GM23338 (cell line): ENCODE data around the gene SLC39A8. TPM values are rescaled to one million over a fixed set of nuclear protein-coding genes. Genes with fewer than 3 reads are reported as not detected.
A peak's percentile ranks its signal among the peaks of the same experiment; 100 is the strongest.

Source experiments
- ATAC-seq: fragments of 200-7000 bp; cut with Tn5 transposase; 3 replicates; pipeline ENCODE4 v1.9.1; 2020
- DNase-seq: peaks from one replicate; pipeline ENCODE4 v3.0.0-alpha.2; 2015; ENCODE audit warnings: low spot score
- H2AFZ ChIP-seq: fragments of 200-600 bp; sonication (generic); 2 replicates; pipeline ENCODE4 v1.8.0; 2016; ENCODE audit warnings: antibody characterized with exemption, mild to moderate bottlenecking, moderate library complexity
- H3F3A ChIP-seq: fragments of 200-600 bp; sonication (generic); replicated peaks from 2 replicates; pipeline ENCODE4 v1.8.0; 2017; ENCODE audit warnings: antibody characterized with exemption, mixed run types, low read depth
- H3K27ac ChIP-seq: fragments of 200-600 bp; sonication (generic); 2 replicates; pipeline ENCODE4 v1.6.1; 2016; ENCODE audit warnings: low read depth
- H3K27me3 ChIP-seq: fragments of 200-600 bp; sonication (generic); 2 replicates; pipeline ENCODE4 v1.8.0; 2016; ENCODE audit warnings: mild to moderate bottlenecking, mixed run types, moderate library complexity; ENCODE audit not compliant: insufficient read depth
- H3K36me3 ChIP-seq: fragments of 200-600 bp; sonication (generic); 2 replicates; pipeline ENCODE4 v1.8.0; 2016; ENCODE audit warnings: mild to moderate bottlenecking; ENCODE audit not compliant: insufficient read depth
- H3K4me1 ChIP-seq: fragments of 200-600 bp; sonication (generic); 2 replicates; pipeline ENCODE4 v1.8.0; 2016; ENCODE audit warnings: mild to moderate bottlenecking, moderate library complexity; ENCODE audit not compliant: insufficient read depth
- H3K4me2 ChIP-seq: fragments of 200-600 bp; sonication (generic); 2 replicates; pipeline ENCODE4 v1.7.1; 2017; ENCODE audit warnings: mixed run types
- H3K4me3 ChIP-seq: fragments of 200-600 bp; sonication (generic); 2 replicates; pipeline ENCODE4 v1.6.1; 2016; ENCODE audit warnings: mixed run types
- H3K79me2 ChIP-seq: fragments of 200-600 bp; sonication (generic); replicated peaks from 2 replicates; pipeline ENCODE4 v1.8.0; 2017; ENCODE audit warnings: mild to moderate bottlenecking; ENCODE audit not compliant: insufficient read depth
- H3K9me2 ChIP-seq: fragments of 200-600 bp; sonication (generic); 2 replicates; pipeline ENCODE4 v1.8.0; 2017; ENCODE audit not compliant: insufficient read depth
- H4K20me1 ChIP-seq: fragments of 200-600 bp; sonication (generic); replicated peaks from 2 replicates; pipeline ENCODE4 v1.8.0; 2017; ENCODE audit warnings: mild to moderate bottlenecking; ENCODE audit not compliant: insufficient read depth
- H3K27ac Mint-ChIP-seq: 2 replicates; pipeline ENCODE4 v1.8.0; 2020; ENCODE audit warnings: inconsistent platforms, mild to moderate bottlenecking, moderate library complexity, mixed read lengths
- H3K27me3 Mint-ChIP-seq: 3 replicates; pipeline ENCODE4 v1.8.0; 2022; ENCODE audit warnings: low read depth, mild to moderate bottlenecking, moderate library complexity, mixed read lengths, inconsistent platforms; ENCODE audit not compliant: insufficient read depth, poor library complexity
- H3K36me3 Mint-ChIP-seq: 3 replicates; pipeline ENCODE4 v1.8.0; 2021; ENCODE audit warnings: low read depth, mild to moderate bottlenecking, inconsistent platforms, moderate library complexity, mixed read lengths
- H3K4me1 Mint-ChIP-seq: 3 replicates; pipeline ENCODE4 v1.8.0; 2020; ENCODE audit warnings: mild to moderate bottlenecking, inconsistent platforms, mixed read lengths
- H3K4me3 Mint-ChIP-seq: 3 replicates; pipeline ENCODE4 v1.8.0; 2021; ENCODE audit warnings: moderate library complexity, mild to moderate bottlenecking, inconsistent platforms, mixed read lengths
- H3K9me3 Mint-ChIP-seq: 3 replicates; pipeline ENCODE4 v1.8.0; 2020; ENCODE audit warnings: moderate library complexity, mild to moderate bottlenecking, inconsistent platforms, mixed read lengths
- EZH2 ChIP-seq: fragments of 200-600 bp; sonication (generic); IDR thresholded peaks from one replicate; pipeline ENCODE4 v1.8.0; 2017; ENCODE audit warnings: antibody characterized with exemption, mild to moderate bottlenecking, low read depth; ENCODE audit not compliant: unreplicated experiment
- NANOG ChIP-seq: IDR thresholded peaks from 2 replicates; pipeline ENCODE4 v1.6.1; 2016; ENCODE audit warnings: antibody characterized with exemption, borderline replicate concordance
- polyA plus RNA-seq: library from polyadenylated mRNA; unstranded; fragments of >200 nt; fragmentation: Nextera tagmentation; extraction: Ambion mirVana; gene quantifications from 2 replicates; pipeline ENCODE4 v1.2.1, GENCODE V29; 2016
- total RNA-seq: library from RNA; depleted of rRNA; stranded (reverse); fragments of >200 nt; shearing (Covaris generic); gene quantifications from 2 replicates; pipeline ENCODE4 v1.2.3, GENCODE V29; 2014
- TF ChIP-seq, protein P1 (sequence below): IDR thresholded peaks from 2 replicates; pipeline ENCODE4 v1.6.1; 2016; ENCODE audit warnings: antibody characterized with exemption
- TF ChIP-seq, protein P2 (sequence below): fragments of 250-450 bp; sonication (Bioruptor Pico); IDR thresholded peaks from 2 replicates; pipeline ENCODE4 v1.5.0; 2020; ENCODE audit warnings: mild to moderate bottlenecking, moderate library complexity

The SLC39A8 gene
- total and polyA plus RNA-seq, 2 experiments from 2014 or later: 20.1 to 42.5 TPM

DNA sequence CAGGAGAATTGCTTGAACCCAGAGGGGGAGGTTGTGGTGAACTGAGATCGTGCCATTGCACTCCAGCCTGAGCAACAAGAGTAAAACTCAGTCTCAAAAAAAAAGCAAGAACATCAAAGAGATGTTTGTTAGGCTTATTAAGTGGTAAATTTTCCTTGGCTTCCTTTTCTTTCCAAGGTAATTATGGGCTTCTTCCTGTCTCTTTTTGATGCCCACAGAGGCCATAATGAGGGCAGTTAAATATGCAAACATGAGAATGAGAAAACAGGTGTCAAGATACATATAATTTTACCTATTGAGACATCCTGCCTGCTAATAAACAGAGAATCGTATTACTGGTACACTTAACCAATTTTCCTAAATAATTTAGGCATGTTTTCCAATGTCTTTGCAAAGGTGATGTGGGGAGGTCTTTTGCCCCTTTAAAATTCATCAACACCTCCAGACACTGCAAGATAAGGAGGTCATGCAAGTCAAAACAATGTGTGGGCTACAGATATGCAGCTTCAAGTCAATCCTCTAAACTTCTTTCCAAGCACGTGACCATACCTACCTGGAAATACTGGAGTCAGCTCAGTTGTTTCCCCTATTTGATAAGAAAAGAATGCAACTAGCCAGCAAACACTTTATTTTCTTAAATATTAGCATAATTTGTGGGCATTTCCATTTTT is 2.7 kb downstream of the SLC39A8 start:
- H3K9me3 Mint-ChIP-seq: no peaks in the 10 kb centered on the region
- no peaks in the 10 kb centered on the region for H3K9me2 ChIP-seq
- H3K4me1 Mint-ChIP-seq: peaks cover 59% of the 10 kb centered on the region
- H3K27ac Mint-ChIP-seq: no peak overlapping the region
- no peaks in the 10 kb centered on the region for H3F3A ChIP-seq
- no peaks in the 10 kb centered on the region for H3K36me3 ChIP-seq
- peak overlapping the region; percentile 97 for H3K4me2 ChIP-seq
- no peaks in the 10 kb centered on the region for H3K36me3 Mint-ChIP-seq
- H3K27me3 Mint-ChIP-seq: peaks cover 19% of the 10 kb centered on the region
- DNase-seq: no peak
- H3K27me3 ChIP-seq: peaks cover 19% of the 10 kb centered on the region
- H2AFZ ChIP-seq: no peak overlapping the region
- peaks cover 41% of the 10 kb centered on the region for H3K79me2 ChIP-seq
- H3K4me1 ChIP-seq: peaks cover 65% of the 10 kb centered on the region
- TF ChIP-seq, protein P1, sequence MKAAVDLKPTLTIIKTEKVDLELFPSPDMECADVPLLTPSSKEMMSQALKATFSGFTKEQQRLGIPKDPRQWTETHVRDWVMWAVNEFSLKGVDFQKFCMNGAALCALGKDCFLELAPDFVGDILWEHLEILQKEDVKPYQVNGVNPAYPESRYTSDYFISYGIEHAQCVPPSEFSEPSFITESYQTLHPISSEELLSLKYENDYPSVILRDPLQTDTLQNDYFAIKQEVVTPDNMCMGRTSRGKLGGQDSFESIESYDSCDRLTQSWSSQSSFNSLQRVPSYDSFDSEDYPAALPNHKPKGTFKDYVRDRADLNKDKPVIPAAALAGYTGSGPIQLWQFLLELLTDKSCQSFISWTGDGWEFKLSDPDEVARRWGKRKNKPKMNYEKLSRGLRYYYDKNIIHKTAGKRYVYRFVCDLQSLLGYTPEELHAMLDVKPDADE: peak; percentile 79; the same call in 1 of the 2 replicates
- TF ChIP-seq EZH2 (no peak), NANOG (peak; percentile 99)
- TF ChIP-seq, protein P2, sequence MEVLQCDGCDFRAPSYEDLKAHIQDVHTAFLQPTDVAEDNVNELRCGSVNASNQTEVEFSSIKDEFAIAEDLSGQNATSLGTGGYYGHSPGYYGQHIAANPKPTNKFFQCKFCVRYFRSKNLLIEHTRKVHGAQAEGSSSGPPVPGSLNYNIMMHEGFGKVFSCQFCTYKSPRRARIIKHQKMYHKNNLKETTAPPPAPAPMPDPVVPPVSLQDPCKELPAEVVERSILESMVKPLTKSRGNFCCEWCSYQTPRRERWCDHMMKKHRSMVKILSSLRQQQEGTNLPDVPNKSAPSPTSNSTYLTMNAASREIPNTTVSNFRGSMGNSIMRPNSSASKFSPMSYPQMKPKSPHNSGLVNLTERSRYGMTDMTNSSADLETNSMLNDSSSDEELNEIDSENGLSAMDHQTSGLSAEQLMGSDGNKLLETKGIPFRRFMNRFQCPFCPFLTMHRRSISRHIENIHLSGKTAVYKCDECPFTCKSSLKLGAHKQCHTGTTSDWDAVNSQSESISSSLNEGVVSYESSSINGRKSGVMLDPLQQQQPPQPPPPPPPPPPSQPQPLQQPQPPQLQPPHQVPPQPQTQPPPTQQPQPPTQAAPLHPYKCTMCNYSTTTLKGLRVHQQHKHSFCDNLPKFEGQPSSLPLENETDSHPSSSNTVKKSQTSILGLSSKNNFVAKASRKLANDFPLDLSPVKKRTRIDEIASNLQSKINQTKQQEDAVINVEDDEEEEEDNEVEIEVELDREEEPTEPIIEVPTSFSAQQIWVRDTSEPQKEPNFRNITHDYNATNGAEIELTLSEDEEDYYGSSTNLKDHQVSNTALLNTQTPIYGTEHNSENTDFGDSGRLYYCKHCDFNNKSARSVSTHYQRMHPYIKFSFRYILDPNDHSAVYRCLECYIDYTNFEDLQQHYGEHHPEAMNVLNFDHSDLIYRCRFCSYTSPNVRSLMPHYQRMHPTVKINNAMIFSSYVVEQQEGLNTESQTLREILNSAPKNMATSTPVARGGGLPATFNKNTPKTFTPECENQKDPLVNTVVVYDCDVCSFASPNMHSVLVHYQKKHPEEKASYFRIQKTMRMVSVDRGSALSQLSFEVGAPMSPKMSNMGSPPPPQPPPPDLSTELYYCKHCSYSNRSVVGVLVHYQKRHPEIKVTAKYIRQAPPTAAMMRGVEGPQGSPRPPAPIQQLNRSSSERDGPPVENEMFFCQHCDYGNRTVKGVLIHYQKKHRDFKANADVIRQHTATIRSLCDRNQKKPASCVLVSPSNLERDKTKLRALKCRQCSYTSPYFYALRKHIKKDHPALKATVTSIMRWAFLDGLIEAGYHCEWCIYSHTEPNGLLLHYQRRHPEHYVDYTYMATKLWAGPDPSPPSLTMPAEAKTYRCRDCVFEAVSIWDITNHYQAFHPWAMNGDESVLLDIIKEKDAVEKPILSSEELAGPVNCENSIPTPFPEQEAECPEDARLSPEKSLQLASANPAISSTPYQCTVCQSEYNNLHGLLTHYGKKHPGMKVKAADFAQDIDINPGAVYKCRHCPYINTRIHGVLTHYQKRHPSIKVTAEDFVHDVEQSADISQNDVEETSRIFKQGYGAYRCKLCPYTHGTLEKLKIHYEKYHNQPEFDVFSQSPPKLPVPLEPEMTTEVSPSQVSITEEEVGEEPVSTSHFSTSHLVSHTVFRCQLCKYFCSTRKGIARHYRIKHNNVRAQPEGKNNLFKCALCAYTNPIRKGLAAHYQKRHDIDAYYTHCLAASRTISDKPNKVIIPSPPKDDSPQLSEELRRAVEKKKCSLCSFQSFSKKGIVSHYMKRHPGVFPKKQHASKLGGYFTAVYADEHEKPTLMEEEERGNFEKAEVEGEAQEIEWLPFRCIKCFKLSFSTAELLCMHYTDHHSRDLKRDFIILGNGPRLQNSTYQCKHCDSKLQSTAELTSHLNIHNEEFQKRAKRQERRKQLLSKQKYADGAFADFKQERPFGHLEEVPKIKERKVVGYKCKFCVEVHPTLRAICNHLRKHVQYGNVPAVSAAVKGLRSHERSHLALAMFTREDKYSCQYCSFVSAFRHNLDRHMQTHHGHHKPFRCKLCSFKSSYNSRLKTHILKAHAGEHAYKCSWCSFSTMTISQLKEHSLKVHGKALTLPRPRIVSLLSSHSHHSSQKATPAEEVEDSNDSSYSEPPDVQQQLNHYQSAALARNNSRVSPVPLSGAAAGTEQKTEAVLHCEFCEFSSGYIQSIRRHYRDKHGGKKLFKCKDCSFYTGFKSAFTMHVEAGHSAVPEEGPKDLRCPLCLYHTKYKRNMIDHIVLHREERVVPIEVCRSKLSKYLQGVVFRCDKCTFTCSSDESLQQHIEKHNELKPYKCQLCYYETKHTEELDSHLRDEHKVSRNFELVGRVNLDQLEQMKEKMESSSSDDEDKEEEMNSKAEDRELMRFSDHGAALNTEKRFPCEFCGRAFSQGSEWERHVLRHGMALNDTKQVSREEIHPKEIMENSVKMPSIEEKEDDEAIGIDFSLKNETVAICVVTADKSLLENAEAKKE (CRISPR knock-in tag): no peak
- ATAC-seq: no peak
- no peak overlapping the region for H3K27ac ChIP-seq
- no peaks in the 10 kb centered on the region for H4K20me1 ChIP-seq
- peak overlapping the region; percentile 85 for H3K4me3 Mint-ChIP-seq
- H3K4me3 ChIP-seq: peak overlapping the region; percentile 82
